22Rv1 (cell line): Measurements from ENCODE around the gene DCC.

ENCODE experiments used
- ZFX ChIP-seq: fragments of 450-650 bp; IDR thresholded peaks from 2 replicates; pipeline ENCODE4 v1.6.1; 2017; ENCODE audit warnings: antibody characterized with exemption, borderline replicate concordance
- TF ChIP-seq, protein P1 (sequence below): fragments of 450-650 bp; IDR thresholded peaks from 2 replicates; pipeline ENCODE4 v1.5.1; 2017; ENCODE audit warnings: mild to moderate bottlenecking

DNA sequence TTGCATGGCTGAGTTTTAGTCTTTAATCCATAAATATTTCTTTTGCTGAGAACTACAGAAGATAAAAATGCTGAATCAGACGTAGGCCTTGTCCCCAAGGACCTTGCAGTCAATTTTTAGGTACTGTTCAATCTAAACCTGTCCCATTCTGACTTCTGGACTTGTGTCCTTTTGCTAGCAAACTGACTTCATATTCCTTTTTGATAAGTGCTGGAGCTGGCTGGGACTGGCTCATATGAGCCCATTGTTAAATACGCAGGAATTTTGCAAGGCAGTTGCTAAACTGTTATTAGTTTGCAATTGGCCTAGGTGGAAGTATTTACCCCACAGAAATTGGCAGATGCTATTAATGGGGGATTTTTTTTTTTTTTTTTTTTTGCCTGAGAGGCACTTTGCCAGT lies 941.4 kb downstream of the DCC start:
- TF ChIP-seq, protein P1, sequence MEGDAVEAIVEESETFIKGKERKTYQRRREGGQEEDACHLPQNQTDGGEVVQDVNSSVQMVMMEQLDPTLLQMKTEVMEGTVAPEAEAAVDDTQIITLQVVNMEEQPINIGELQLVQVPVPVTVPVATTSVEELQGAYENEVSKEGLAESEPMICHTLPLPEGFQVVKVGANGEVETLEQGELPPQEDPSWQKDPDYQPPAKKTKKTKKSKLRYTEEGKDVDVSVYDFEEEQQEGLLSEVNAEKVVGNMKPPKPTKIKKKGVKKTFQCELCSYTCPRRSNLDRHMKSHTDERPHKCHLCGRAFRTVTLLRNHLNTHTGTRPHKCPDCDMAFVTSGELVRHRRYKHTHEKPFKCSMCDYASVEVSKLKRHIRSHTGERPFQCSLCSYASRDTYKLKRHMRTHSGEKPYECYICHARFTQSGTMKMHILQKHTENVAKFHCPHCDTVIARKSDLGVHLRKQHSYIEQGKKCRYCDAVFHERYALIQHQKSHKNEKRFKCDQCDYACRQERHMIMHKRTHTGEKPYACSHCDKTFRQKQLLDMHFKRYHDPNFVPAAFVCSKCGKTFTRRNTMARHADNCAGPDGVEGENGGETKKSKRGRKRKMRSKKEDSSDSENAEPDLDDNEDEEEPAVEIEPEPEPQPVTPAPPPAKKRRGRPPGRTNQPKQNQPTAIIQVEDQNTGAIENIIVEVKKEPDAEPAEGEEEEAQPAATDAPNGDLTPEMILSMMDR = no peak
- TF ChIP-seq ZFX = no peak
